Activated CD4-positive, alpha-beta T cell treated with anti-CD3 and anti-CD28 coated beads, Interleukin-2, amount 50 U/mL, for 48 hours (primary cell): ENCODE measurements around the gene CPD.
"Not testable (repeated sequence)": the region's sequence is repeated elsewhere in the genome, so short reads cannot be mapped to it uniquely, and the experiment has no call there.

Experiments used
- DNase-seq, 2 experiments: peaks; one replicate each; pipeline ENCODE4 v3.0.0-alpha.2; 2020

CPD gene

DNA sequence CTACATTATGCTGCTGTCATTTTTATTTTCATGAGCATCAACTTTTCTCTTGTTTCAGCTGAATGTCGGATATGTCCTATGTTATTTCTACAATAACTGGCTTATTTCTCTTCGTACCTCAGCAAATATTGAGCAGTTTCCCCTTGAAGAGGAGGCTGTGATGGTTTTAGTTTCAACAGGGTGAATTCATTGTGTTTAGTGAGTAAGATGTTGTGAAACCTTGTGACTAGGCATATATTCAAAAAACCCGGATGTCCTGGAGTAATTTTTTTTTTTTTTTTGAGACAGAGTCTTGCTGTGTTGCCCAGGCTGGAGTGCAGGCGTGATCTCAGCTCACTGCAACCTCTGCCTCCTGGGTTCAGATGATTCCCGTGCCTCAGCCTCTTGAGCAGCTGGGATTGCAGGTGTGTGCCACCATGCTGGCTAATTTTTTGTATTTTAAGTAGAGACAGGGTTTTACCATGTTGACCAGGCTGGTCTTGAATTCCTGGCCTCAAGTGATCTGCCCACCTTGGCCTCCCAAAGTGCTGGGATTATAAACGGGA lies 11.1 kb downstream of the CPD start:
- DNase-seq: no peak

DNA sequence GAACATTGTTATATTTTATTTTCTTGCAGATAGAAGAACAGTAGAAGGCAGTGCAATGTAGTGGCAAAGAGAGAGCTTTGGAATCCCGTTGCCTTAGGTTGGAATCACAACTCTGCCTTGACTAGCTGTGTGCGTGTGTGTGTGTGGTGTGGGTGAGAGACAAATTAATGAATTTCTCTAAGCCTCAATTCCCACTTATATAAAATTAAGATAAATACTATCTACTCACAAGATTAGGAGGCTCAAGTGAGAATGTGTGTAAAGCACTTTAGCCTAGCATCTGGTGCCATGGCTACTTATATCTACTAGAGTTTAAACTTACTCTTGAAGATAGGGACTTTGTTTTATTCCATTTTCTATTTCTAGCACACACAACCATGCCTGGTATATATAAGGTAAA lies 12.8 kb downstream of the CPD start:
- no peak for DNase-seq

DNA sequence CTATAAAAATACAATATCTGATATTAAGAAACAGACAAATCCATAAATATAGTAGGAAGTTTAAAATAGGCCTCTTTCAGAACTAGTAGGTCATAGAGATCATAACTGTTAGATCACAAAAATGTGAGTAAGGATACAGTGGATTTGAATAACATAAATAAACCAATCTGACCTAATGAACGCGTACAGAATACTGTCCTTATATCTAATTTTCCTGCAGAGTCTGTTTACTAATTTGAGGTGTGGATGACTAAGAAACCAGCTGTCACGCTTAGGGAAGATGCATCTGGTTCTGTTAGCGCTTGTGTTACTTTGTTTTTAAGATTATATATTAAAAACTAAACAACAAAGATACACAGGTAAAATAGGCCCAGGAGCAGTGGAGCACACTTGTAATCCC lies 14.8 kb downstream of the CPD start:
- DNase-seq: no peak

DNA sequence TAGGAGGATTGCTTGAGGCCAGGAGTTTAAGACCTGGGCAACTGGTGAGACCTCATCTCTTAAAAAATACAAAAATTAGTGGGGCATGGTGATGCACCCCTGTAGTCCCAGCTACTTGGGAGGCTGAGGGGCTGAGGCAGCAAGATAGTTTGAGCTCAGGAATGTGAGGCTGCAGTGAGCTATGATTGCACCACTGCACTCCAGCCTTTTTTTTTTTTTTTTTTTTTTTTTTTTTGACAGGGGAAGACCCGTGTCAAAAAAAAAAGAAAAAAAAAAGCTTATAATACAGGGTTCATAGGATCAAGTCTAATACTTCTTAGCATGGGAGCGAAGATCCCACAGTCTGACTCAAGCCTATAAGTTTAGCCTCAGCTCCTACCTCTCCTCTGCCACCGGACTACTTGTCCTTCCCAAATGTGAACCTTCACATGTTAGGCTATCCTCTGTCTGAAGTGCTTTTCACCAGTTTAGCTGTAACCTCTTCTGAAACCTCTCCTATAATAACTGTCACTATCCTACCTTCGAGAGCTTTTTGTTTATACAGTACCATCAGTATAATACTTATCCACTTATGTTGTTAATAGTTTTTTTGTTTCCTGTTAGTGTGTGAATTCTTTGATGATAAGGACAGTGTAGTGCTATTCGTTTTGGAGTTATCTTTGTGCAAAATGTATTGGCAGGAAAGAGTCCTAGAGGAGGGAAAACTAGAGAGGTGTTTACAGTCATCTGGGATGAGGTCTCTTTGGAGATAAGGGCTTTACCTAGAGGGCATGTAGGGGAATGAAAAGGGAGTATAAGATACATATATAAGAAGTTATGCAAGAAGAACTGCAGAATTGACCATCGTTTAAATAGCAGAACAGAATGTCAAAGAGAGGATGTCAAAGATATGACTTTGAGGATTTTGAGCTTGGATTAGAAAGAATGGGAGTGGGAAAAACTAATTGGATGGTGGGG lies 15.5 kb downstream of the CPD start:
- DNase-seq: no peak

DNA sequence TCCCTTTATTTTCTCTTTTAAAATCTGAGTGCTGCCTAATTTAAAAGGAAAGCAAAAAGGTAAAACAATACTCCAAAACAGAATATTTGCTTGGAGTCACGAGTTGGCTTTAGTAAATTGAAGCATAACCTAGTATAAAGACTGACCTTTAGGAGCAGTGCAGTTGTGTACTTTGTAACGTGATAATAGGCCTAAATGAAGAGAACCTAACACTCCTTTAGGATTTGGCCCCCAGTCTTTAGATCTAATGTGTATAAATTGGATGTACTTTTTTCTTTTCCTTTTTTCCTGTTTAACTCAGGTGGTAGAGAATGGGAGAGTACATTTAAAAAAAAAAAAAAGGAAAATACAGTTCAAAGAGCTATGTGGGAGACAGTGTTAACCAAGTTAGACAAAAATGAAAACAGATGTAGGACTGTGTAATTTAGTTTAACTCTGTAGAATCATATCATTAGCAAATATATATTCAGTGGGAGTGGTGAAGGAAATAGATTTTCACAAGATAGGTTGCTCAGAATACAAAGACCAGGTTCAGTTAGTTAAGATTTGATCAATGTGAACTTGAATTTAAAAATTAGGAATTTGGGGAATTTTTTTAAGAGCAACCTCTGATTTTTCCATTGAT lies 16.8 kb downstream of the CPD start:
- DNase-seq: no peak

- no peak for DNase-seq
Measured at GRCh38 chr17:30396129-30396528, 17.4 kb downstream of the CPD start.

DNA sequence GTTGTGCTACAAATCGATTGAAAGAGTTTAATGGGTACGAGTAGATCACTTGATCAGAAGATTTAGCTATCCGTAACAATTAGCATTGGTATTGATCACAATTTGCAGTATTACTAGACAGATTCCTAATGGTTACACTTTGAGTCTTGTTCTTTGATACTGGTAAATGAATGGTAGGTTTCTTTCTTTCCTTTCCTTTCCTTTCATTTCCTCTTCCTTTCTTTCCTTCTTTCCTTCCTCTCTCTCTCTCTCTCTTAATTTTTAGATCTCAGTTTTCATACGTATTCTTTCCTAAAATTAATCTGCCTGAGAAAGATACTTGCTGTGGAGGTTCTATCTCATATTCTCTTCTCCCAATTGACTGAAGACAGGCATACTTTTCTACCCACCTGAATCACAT lies 17.9 kb downstream of the CPD start:
- DNase-seq: no peak

- no peak for DNase-seq
Measured at GRCh38 chr17:30398328-30399041, 19.8 kb downstream of the CPD start.

DNA sequence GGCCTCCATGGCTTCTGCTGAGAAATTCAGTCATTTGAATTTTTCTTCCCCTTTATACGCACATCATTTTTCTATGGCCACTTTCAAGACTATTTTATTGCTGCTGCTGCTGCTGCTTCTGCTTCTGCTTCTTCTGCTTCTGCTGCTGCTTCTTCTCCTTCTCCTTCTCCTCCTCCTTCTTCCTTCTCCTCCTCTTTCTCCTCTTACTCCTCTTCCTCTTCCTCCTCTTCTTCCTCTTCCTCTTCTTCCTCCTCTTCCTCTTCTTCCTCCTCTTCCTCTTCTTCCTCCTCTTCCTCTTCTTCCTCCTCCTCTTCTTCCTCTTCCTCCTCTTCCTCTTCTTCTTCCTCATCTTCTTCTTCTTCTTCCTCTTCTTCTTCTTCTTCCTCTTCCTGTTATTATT lies 22.4 kb downstream of the CPD start:
- no peak for DNase-seq

DNA sequence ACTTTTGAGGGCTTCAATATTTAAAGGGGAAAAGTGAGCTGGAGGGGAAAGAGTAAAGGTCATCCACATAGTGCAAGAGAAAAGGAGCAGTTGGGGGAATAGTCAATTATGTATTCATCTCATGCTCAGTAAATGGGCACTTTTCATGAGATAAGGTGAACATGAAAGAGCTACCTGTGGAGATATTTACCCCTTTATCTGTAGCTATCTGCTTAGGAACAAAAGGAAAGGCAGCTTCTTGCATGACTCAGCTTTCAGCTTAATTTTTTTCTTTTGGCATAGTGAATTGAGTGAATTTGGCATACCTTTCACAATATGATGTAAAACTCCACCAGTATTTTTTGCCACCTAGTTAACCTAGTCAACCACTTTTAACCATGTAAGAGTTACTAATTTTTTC lies 26.4 kb downstream of the CPD start:
- DNase-seq: no peak

DNA sequence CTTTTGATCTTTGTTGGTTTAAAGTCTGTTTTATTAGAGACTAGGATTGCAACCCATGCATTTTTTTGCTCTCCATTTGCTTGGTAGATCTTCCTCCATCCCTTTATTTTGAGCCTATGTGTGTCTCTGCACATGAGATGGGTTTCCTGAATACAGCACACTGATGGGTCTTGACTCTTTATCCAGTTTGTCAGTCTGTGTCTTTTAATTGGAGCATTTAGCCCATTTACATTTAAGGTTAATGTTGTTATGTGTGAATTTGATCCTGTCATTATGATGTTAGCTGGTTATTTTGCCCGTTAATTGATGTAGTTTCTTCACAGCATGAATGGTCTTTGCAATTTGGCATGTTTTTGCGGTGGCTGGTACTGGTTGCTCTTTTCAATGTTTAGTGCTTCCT lies 31.9 kb downstream of the CPD start:
- DNase-seq: not testable (repeated sequence)

DNA sequence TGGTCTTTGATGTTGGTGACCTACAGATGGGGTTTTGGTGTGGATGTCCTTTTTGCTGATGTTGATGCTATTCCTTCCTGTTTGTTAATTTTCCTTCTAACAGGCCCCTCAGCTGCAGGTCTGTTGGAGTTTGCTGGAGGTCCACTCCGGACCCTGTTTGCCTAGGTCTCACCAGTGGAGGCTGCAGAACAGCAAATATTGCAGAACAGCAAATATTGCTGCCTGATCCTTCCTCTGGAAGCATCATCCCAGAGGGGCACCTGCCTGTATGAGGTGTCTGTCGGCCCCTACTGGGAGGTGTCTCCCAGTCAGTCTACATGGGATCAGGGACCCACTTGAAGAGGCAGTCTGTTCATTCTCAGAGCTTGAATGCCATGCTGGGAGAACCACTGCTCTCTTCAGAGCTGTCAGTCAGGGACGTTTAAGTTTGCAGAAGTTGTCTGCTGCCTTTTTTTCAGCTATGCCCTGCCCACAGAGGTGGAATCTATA lies 33.3 kb downstream of the CPD start:
- DNase-seq: not testable (repeated sequence)

DNA sequence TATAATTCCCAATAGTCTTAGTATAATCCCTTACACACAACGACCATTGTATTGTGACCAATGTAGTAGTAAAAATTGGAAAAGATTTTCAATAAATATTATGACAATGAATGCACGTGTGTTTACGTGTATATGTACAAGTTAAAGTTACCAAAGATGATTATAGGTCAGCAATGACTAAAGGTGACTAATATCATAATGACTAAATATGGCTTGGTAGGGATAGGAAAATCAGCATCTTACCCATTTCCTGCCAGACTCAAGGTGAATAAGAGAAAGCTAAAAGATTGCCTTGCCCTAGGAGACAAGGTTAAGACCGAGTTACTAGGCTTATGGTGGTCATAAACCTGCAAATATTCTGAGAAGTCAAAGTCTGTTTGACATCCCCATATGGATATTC lies 34.4 kb downstream of the CPD start:
- no peak for DNase-seq

DNA sequence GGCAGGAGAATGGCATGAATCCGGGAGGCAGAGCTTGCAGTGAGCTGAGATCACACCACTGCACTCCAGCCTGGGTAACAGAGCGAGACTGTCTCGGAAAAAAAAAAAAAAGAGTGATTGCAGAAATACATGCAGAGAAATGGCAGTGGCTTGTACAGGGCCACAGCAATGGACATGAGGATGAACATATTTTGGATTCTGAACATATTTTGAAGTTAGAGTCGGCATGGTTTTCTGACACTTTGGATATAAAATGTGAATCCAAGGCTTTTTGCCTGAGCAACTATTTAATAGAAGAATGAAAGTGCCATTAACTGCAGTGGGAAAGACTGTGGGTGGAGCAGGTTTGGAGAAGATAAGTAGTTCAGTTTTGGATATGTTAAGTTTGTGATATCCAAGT lies 35.8 kb downstream of the CPD start:
- DNase-seq: no peak

- no peak for DNase-seq
Measured at GRCh38 chr17:30415491-30415890, 36.8 kb downstream of the CPD start.

GRCh38 chr17:30418070-30418469 lies 39.3 kb downstream of the CPD start:
- not testable (repeated sequence) for DNase-seq

- DNase-seq: no peak
Measured at GRCh38 chr17:30421592-30421991, 42.9 kb downstream of the CPD start.

GRCh38 chr17:30422171-30422570 lies 43.4 kb downstream of the CPD start:
- no peak for DNase-seq

DNA sequence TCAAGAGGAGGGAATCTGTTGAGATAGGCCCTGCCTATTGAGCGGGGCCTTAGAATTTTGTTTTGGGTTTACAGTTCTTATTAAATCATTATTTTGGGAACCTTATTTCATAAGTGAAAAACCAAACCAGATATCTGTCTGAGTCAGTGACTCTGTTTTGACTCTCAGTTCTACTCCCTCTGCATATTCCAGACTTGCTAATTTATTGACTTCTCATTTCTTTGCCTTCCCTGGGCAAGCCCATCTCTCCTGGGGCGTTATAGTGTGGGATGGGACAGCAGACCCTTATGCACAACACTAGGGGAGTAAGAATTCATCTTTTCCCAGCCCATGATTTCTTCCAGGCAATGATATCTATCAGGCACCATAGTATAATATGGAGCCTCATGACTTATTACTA lies 45.7 kb downstream of the CPD start:
- no peak for DNase-seq

GRCh38 chr17:30426292-30426691 lies 47.6 kb downstream of the CPD start:
- no peak for DNase-seq

DNA sequence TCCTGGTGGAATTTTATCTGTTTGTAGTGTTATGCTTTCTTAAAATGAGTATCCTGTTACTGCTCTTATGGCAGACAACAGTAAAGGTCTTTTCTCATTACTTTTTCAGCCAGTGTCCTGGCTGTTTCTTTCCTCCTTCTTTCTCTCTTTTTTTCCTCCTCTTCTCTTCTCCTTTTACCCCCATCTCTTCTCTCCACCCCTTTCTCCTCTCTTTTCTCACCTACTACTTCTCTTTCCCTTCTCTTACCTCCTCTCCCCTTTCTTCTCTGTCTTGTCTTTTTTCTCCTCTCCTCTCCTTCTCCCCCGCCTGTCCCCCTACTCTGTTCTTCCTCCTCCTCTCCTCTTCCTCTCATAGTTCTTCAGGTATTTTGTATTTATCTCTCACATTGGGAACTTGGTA lies 48.9 kb downstream of the CPD start:
- DNase-seq: no peak

DNA sequence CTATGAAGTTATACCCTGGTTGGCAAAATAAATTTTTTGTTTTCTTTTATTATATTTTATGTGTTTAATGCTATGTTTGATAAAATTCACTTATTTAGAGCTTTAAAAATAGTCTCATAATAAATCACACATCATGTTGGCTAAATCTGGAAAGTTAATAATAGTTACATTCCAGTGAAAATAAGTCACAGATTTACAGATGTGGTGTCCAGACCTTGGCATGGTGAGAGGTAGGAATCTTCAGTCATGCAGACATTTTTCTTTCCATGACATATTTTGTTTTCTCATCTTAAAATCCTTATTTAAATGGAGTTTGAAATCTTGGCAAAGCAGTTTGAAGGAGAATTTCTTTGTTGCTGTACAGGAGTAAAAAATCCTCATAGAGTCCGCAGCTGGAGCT lies 50.4 kb downstream of the CPD start:
- DNase-seq: no peak

GRCh38 chr17:30433514-30433913 lies 54.8 kb downstream of the CPD start:
- DNase-seq: no peak
